ENCODE data around the gene ZNHIT2. TPM values are rescaled to one million over a fixed set of nuclear protein-coding genes. Genes with fewer than 3 reads are reported as not detected.
A peak's percentile ranks its signal among the peaks of the same experiment; 100 is the strongest.

ZNHIT2 gene
- total and polyA plus RNA-seq, 2 of the 13 experiments (the other 11 are each of a cell fraction or from before 2014, with no cell fraction given): 1.1 to 6.5 TPM

GRCh38 chr11:65134240-65134951 is 16.9 kb upstream of the ZNHIT2 start, which contains the start of gene SYVN1 (continued):
- TF ChIP-seq ZNF646 (CRISPR knock-in tag; IDR thresholded peaks at IDR 0.05) (no peak), ZNF850 (CRISPR knock-in tag; conservative IDR thresholded peaks at IDR 0.05) (peak; percentile 50; the same call in 1 of the 2 replicates), MAFF (IDR thresholded peaks at IDR 0.05; ENCODE audit: low read depth, low read length) (no peak), TGIF2 (CRISPR knock-in tag; IDR thresholded peaks at IDR 0.05) (peak; percentile 80), ZSCAN31 (CRISPR knock-in tag; IDR thresholded peaks at IDR 0.05; ENCODE audit: low read depth) (peak; percentile 33; the same call in 1 of the 2 replicates), ZNF441 (CRISPR knock-in tag; IDR thresholded peaks at IDR 0.05; ENCODE audit: borderline replicate concordance) (0 out of 2 replicates have a peak, but pooled peaks have one; percentile 10), ZNF33B (CRISPR knock-in tag; IDR thresholded peaks at IDR 0.05) (no peak), TIGD3 (CRISPR knock-in tag; IDR thresholded peaks at IDR 0.05; ENCODE audit: borderline replicate concordance) (0 out of 2 replicates have a peak, but pooled peaks have one; percentile 6), ZNF333 (CRISPR knock-in tag; IDR thresholded peaks at IDR 0.05; ENCODE audit: borderline replicate concordance) (peak; percentile 87), LBX2 (CRISPR knock-in tag; IDR thresholded peaks at IDR 0.05; ENCODE audit: borderline replicate concordance) (no peak), GMEB1 (CRISPR knock-in tag; IDR thresholded peaks at IDR 0.05; ENCODE audit: borderline replicate concordance) (peak; percentile 95), PLSCR1 (CRISPR knock-in tag; IDR thresholded peaks at IDR 0.05; ENCODE audit: borderline replicate concordance) (no peak), PBX3 (CRISPR knock-in tag; IDR thresholded peaks at IDR 0.05; ENCODE audit: borderline replicate concordance) (no peak), SMC3 (IDR thresholded peaks at IDR 0.05; ENCODE audit: low read length) (no peak), ZFYVE20 (CRISPR knock-in tag; IDR thresholded peaks at IDR 0.05; ENCODE audit: borderline replicate concordance, low read depth) (no peak)
